ENCODE results near the gene PHAF1. TPM values are rescaled to one million over a fixed set of nuclear protein-coding genes. Genes with fewer than 3 reads are reported as not detected.

The PHAF1 gene
- total and polyA plus RNA-seq, 9 of the 15 experiments (the other 6 are each of a cell fraction or from before 2014, with no cell fraction given) = 5.1 to 25.4 (median 13.8) TPM

DNA sequence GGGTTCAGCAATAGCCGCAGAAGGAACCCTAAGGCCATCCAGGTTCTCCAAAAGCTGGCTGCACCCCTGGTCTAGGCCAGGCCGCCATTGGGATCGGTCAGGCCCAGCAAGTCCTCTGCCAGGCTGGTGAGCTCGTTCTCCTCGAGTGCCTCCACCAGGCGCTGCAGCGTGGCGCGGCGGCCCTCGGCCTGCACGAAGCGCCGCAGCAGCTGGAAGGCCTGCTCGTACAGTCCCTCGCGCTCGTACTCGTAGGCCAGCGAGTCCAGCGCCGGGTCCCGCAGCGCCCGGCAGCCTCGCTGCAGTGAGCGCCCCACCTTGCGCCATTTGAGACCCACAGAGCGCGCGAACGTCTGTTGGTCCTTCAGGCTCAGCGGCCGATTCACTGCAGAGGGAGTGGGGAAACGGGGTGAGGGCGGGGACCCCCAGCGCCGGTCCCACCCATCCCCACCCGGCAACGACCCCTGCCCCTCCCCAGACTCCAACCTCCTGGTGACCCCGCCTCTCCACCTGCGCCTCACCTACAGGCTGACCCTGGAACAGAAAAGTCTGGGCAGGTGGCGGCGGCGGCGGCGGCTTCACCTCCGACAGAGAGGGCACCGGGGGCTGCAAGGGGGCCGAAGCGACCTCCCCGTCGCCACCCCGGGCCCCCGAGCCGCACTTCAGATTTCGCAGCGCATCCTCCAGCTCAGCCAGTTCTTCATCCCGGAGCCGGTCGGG, 45.0 kb downstream of the PHAF1 start (continued):
- TF ChIP-seq, protein P1, sequence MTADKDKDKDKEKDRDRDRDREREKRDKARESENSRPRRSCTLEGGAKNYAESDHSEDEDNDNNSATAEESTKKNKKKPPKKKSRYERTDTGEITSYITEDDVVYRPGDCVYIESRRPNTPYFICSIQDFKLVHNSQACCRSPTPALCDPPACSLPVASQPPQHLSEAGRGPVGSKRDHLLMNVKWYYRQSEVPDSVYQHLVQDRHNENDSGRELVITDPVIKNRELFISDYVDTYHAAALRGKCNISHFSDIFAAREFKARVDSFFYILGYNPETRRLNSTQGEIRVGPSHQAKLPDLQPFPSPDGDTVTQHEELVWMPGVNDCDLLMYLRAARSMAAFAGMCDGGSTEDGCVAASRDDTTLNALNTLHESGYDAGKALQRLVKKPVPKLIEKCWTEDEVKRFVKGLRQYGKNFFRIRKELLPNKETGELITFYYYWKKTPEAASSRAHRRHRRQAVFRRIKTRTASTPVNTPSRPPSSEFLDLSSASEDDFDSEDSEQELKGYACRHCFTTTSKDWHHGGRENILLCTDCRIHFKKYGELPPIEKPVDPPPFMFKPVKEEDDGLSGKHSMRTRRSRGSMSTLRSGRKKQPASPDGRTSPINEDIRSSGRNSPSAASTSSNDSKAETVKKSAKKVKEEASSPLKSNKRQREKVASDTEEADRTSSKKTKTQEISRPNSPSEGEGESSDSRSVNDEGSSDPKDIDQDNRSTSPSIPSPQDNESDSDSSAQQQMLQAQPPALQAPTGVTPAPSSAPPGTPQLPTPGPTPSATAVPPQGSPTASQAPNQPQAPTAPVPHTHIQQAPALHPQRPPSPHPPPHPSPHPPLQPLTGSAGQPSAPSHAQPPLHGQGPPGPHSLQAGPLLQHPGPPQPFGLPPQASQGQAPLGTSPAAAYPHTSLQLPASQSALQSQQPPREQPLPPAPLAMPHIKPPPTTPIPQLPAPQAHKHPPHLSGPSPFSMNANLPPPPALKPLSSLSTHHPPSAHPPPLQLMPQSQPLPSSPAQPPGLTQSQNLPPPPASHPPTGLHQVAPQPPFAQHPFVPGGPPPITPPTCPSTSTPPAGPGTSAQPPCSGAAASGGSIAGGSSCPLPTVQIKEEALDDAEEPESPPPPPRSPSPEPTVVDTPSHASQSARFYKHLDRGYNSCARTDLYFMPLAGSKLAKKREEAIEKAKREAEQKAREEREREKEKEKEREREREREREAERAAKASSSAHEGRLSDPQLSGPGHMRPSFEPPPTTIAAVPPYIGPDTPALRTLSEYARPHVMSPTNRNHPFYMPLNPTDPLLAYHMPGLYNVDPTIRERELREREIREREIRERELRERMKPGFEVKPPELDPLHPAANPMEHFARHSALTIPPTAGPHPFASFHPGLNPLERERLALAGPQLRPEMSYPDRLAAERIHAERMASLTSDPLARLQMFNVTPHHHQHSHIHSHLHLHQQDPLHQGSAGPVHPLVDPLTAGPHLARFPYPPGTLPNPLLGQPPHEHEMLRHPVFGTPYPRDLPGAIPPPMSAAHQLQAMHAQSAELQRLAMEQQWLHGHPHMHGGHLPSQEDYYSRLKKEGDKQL (CRISPR knock-in tag; IDR thresholded peaks at IDR 0.05; ENCODE audit: borderline replicate concordance) = no peak
- TF ChIP-seq, protein P2, sequence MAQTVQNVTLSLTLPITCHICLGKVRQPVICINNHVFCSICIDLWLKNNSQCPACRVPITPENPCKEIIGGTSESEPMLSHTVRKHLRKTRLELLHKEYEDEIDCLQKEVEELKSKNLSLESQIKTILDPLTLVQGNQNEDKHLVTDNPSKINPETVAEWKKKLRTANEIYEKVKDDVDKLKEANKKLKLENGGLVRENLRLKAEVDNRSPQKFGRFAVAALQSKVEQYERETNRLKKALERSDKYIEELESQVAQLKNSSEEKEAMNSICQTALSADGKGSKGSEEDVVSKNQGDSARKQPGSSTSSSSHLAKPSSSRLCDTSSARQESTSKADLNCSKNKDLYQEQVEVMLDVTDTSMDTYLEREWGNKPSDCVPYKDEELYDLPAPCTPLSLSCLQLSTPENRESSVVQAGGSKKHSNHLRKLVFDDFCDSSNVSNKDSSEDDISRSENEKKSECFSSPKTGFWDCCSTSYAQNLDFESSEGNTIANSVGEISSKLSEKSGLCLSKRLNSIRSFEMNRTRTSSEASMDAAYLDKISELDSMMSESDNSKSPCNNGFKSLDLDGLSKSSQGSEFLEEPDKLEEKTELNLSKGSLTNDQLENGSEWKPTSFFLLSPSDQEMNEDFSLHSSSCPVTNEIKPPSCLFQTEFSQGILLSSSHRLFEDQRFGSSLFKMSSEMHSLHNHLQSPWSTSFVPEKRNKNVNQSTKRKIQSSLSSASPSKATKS (CRISPR knock-in tag; IDR thresholded peaks at IDR 0.05) = no peak
- TF ChIP-seq FOXA1 (IDR thresholded peaks at IDR 0.05; ENCODE audit: borderline replicate concordance) (no peak), ZNF778 (CRISPR knock-in tag; IDR thresholded peaks at IDR 0.05) (no peak), TSC22D4 (tag; IDR thresholded peaks at IDR 0.05) (no peak), PCBP1 (IDR thresholded peaks at IDR 0.05; ENCODE audit: low read depth, low read length, poor library complexity, severe bottlenecking) (peak; percentile 37), CBX1 (IDR thresholded peaks at IDR 0.05; ENCODE audit: low read depth) (no peak), TAF15 (IDR thresholded peaks at IDR 0.05; ENCODE audit: low read depth, low read length) (no peak), PTRF (tag; IDR thresholded peaks at IDR 0.05) (no peak), ZNF3 (CRISPR knock-in tag; IDR thresholded peaks at IDR 0.05) (no peak)
- TF ChIP-seq, protein P3, sequence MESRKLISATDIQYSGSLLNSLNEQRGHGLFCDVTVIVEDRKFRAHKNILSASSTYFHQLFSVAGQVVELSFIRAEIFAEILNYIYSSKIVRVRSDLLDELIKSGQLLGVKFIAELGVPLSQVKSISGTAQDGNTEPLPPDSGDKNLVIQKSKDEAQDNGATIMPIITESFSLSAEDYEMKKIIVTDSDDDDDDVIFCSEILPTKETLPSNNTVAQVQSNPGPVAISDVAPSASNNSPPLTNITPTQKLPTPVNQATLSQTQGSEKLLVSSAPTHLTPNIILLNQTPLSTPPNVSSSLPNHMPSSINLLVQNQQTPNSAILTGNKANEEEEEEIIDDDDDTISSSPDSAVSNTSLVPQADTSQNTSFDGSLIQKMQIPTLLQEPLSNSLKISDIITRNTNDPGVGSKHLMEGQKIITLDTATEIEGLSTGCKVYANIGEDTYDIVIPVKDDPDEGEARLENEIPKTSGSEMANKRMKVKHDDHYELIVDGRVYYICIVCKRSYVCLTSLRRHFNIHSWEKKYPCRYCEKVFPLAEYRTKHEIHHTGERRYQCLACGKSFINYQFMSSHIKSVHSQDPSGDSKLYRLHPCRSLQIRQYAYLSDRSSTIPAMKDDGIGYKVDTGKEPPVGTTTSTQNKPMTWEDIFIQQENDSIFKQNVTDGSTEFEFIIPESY (CRISPR knock-in tag; IDR thresholded peaks at IDR 0.05) = peak; percentile 78

All from K562 (cell line).